IPS-18a (cell line): ENCODE results near the gene CLCN6.

Experiments used
- H3K27ac ChIP-seq: one replicate; pipeline ENCODE4 v1.5.1; 2013; ENCODE audit warnings: low read length
- H3K27me3 ChIP-seq: one replicate; pipeline ENCODE4 v1.6.1; 2013; ENCODE audit warnings: mild to moderate bottlenecking, low read length; ENCODE audit not compliant: control insufficient read depth, insufficient read depth
- H3K36me3 ChIP-seq: one replicate; pipeline ENCODE4 v1.6.1; 2013; ENCODE audit warnings: low read depth, low read length; ENCODE audit not compliant: control insufficient read depth
- H3K4me1 ChIP-seq: one replicate; pipeline ENCODE4 v1.6.1; 2013; ENCODE audit warnings: low read depth, low read length; ENCODE audit not compliant: control insufficient read depth
- H3K4me3 ChIP-seq: one replicate; pipeline ENCODE4 v1.5.1; 2013; ENCODE audit warnings: low read length
- H3K9ac ChIP-seq: one replicate; pipeline ENCODE4 v1.6.1; 2013; ENCODE audit warnings: mild to moderate bottlenecking, low read length, moderate library complexity
- H3K9me3 ChIP-seq: one replicate; pipeline ENCODE4 v1.6.1; 2013; ENCODE audit warnings: low read depth, low read length; ENCODE audit not compliant: control insufficient read depth

The CLCN6 gene

DNA sequence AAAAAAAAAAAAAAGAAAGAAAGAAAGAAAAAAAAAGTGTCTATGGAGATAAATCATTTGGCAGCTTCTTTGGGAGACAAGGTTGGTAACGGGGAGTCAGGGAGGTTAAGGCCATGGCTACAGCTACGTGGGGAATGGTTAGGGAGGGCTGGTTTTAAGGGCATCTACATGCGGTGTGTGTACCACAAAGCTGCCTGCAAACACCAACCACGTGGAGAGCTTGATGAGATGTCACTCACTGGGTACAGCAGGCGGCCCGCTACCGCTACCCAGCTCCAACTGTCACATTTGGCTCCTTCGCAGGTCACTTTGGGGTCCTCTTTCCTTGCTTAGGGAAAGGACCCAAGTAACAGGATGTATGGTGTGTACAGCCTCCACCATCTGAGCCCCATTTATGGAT lies 48.5 kb downstream of the CLCN6 start:
- H3K4me3 ChIP-seq: no peak overlapping the region
- peaks cover 23% of the 10 kb centered on the region for H3K27me3 ChIP-seq
- H3K27ac ChIP-seq: no peak overlapping the region
- no peak overlapping the region for H3K9ac ChIP-seq
- no peaks in the 10 kb centered on the region for H3K36me3 ChIP-seq
- no peaks in the 10 kb centered on the region for H3K4me1 ChIP-seq
- H3K9me3 ChIP-seq: no peaks in the 10 kb centered on the region

DNA sequence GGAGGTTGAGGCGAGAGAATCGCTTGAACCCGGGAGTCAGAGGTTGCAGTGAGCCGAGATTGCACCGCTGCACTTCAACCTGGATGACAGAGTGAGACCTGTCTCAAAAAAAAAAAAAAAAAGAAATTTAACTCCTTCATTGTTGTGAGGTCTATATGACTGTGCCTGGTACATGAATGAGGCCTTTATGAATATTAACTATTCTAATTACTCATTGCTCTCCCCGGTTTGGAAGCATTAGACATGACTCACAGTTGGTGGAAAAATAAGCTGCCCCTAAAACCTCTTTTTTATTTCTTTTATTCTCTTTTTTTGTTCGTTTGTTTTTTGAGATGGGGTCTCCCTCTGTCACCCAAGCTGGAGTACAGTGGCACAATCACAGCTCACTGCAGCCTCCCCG lies 49.4 kb downstream of the CLCN6 start:
- no peak overlapping the region for H3K9ac ChIP-seq
- no peaks in the 10 kb centered on the region for H3K4me1 ChIP-seq
- H3K27ac ChIP-seq: no peak overlapping the region
- no peaks in the 10 kb centered on the region for H3K9me3 ChIP-seq
- no peaks in the 10 kb centered on the region for H3K36me3 ChIP-seq
- H3K4me3 ChIP-seq: no peak overlapping the region
- H3K27me3 ChIP-seq: peaks cover 28% of the 10 kb centered on the region

- H3K4me1 ChIP-seq: no peaks in the 10 kb centered on the region
- no peak overlapping the region for H3K4me3 ChIP-seq
- no peak overlapping the region for H3K9ac ChIP-seq
- H3K9me3 ChIP-seq: no peaks in the 10 kb centered on the region
- no peaks in the 10 kb centered on the region for H3K36me3 ChIP-seq
- H3K27me3 ChIP-seq: peaks cover 36% of the 10 kb centered on the region
- H3K27ac ChIP-seq: no peak overlapping the region
Measured at GRCh38 chr1:11856698-11857097, 50.7 kb downstream of the CLCN6 start.

DNA sequence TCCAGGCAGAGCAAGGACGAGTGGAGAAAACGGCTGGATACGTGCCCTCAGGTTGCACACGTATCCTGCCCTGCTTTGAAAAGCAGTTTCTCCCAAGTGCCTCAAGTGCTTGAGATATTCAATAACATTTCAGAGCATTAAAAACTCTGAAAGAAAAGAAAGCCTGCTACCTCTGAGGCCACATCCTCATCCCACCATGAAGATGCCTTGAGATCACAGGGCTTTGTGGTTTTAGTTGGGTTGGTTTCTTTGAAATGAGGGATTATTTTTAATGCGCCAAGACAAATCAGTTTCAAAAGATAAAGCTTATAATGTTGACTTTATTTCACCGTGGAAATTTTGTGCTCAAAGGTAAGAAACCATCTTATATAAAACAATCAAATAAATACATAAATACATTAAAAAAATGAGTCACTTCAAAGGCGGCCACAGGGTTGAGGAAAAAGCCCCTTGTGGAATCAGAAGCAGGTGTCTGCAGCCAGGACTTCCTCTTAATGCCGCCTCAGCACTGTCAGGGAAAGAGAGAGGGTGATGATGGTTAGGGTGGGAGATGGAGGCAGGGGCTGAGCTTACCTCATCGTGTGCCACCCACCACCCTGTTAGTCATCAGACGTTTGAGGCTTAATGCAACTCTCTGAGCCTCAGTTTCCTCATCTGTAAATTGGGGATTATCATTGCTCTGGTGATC lies 51.3 kb downstream of the CLCN6 start:
- Histone ChIP-seq H3K9me3 (no peaks in the 10 kb centered on the region), H3K4me3 (no peak overlapping the region), H3K36me3 (no peaks in the 10 kb centered on the region), H3K4me1 (no peaks in the 10 kb centered on the region), H3K9ac (no peak overlapping the region), H3K27me3 (peaks cover 36% of the 10 kb centered on the region), H3K27ac (no peak overlapping the region)

DNA sequence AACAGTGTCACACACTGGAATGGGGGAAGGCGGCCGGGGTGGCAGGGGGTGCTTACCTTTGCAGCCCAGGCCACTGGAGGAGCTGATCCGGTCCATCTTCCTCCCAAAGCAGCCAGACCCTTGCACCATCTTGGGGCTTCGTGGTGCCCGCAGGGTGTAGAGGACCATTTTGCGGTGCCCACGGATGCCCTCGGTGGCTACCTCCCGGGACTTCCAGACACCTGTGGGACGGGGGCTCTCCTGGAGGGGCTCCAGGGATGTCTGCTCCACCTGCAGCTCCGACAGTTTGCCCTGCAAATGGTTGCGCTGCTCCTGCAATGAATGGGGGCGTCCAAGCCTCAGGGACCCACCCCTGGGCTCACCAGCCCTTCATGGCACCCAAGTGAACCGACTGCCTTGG lies 52.2 kb downstream of the CLCN6 start:
- Histone ChIP-seq H3K4me3 (no peak overlapping the region), H3K27ac (no peak overlapping the region), H3K36me3 (no peaks in the 10 kb centered on the region), H3K9ac (no peak overlapping the region), H3K27me3 (peaks cover 36% of the 10 kb centered on the region), H3K4me1 (no peaks in the 10 kb centered on the region), H3K9me3 (no peaks in the 10 kb centered on the region)

GRCh38 chr1:11858613-11858967 lies 52.6 kb downstream of the CLCN6 start, which contains the start of gene NPPB:
Gene NPPB, minus strand, starts transcription at chr1:11858945. Its CDS starts 112 bp downstream, at chr1:11858833.
- H3K4me3 ChIP-seq: peak within 1 kb of the TSS; percentile 18
- no peaks in the 10 kb centered on the region for H3K4me1 ChIP-seq
- no peak within 1 kb of the TSS for H3K27ac ChIP-seq
- peaks cover 36% of the 10 kb centered on the region for H3K27me3 ChIP-seq
- H3K9ac ChIP-seq: no peak within 1 kb of the TSS
- no peaks in the 10 kb centered on the region for H3K9me3 ChIP-seq
- H3K36me3 ChIP-seq: no peaks in the 10 kb centered on the region

GRCh38 chr1:11858968-11859871 lies 53.2 kb downstream of the CLCN6 start:
- Histone ChIP-seq H3K36me3 (no peaks in the 10 kb centered on the region), H3K27me3 (peaks cover 36% of the 10 kb centered on the region), H3K4me3 (peak overlapping the region; percentile 18), H3K9me3 (no peaks in the 10 kb centered on the region), H3K9ac (no peak overlapping the region), H3K27ac (no peak overlapping the region), H3K4me1 (no peaks in the 10 kb centered on the region)

DNA sequence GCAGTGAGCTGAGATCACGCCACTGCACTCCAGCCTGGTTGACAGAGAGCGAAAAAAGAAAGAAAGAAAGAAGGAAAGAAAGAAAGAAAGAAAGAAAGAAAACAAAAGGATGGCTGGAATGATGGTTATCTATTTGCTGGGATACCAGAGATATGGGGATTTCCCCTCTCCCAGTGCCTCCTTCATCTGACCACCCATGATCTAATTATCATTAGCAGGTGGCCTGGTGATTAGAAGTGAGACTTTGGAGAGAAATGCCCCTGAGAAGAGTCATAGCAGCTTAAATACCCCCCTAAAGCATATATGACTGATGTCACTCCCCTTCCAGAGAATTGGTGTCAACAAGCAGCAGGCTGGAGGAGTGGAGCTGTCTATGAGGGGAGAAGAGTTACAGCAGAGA lies 54.1 kb downstream of the CLCN6 start:
- Histone ChIP-seq H3K9ac (no peak overlapping the region), H3K27ac (no peak overlapping the region), H3K27me3 (peaks cover 36% of the 10 kb centered on the region), H3K9me3 (no peaks in the 10 kb centered on the region), H3K4me1 (no peaks in the 10 kb centered on the region), H3K4me3 (no peak overlapping the region), H3K36me3 (no peaks in the 10 kb centered on the region)

DNA sequence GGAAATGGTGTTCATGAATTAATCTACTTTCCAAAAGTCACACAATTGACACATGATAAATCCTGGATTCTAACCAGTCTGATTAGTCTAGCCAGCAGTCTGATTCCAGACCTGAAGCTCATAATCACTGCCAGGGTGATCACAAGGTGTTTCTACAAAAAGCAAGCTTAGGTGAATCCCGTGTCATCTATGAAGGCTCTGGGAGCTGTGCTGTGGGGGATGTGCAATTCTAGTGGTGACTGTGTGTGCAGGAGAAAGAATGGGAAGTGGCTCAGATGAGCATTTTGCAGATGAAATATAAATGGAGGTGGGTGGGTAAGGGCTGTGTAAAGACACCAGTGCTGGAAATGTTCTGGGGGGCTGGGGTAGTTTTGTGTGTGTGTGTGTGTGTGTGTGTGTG lies 54.6 kb downstream of the CLCN6 start:
- H3K9ac ChIP-seq: no peak overlapping the region
- H3K36me3 ChIP-seq: no peaks in the 10 kb centered on the region
- no peak overlapping the region for H3K4me3 ChIP-seq
- H3K9me3 ChIP-seq: no peaks in the 10 kb centered on the region
- no peak overlapping the region for H3K27ac ChIP-seq
- no peaks in the 10 kb centered on the region for H3K4me1 ChIP-seq
- peaks cover 36% of the 10 kb centered on the region for H3K27me3 ChIP-seq

- Histone ChIP-seq H3K9me3 (no peaks in the 10 kb centered on the region), H3K27me3 (peaks cover 27% of the 10 kb centered on the region), H3K36me3 (no peaks in the 10 kb centered on the region), H3K9ac (no peak overlapping the region), H3K4me1 (no peaks in the 10 kb centered on the region), H3K27ac (no peak overlapping the region), H3K4me3 (no peak overlapping the region)
Measured at GRCh38 chr1:11862890-11863289, 56.9 kb downstream of the CLCN6 start.

- Histone ChIP-seq H3K4me3 (no peak overlapping the region), H3K27ac (no peak overlapping the region), H3K36me3 (no peaks in the 10 kb centered on the region), H3K9me3 (no peaks in the 10 kb centered on the region), H3K27me3 (no peaks in the 10 kb centered on the region), H3K4me1 (no peaks in the 10 kb centered on the region), H3K9ac (no peak overlapping the region)
Measured at GRCh38 chr1:11868331-11868980, 62.5 kb downstream of the CLCN6 start.
